ENCODE measurements around the gene SRD5A1.

- TF ChIP-seq, protein P1, sequence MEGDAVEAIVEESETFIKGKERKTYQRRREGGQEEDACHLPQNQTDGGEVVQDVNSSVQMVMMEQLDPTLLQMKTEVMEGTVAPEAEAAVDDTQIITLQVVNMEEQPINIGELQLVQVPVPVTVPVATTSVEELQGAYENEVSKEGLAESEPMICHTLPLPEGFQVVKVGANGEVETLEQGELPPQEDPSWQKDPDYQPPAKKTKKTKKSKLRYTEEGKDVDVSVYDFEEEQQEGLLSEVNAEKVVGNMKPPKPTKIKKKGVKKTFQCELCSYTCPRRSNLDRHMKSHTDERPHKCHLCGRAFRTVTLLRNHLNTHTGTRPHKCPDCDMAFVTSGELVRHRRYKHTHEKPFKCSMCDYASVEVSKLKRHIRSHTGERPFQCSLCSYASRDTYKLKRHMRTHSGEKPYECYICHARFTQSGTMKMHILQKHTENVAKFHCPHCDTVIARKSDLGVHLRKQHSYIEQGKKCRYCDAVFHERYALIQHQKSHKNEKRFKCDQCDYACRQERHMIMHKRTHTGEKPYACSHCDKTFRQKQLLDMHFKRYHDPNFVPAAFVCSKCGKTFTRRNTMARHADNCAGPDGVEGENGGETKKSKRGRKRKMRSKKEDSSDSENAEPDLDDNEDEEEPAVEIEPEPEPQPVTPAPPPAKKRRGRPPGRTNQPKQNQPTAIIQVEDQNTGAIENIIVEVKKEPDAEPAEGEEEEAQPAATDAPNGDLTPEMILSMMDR (conservative IDR thresholded peaks at IDR 0.05; ENCODE audit: low read depth, low read length) = no peak
- TF ChIP-seq EZH2phosphoT487 (IDR thresholded peaks at IDR 0.05; ENCODE audit: borderline replicate concordance, low read length) (no peak), EZH2 (IDR thresholded peaks at IDR 0.05; ENCODE audit: low read length, unreplicated experiment) (no peak)
These were observed 53.3 kb downstream of the SRD5A1 start for GRCh38 chr5:6686501-6686900.
